Fibroblast of skin of left quadriceps (primary cell): ENCODE measurements around the gene LGR4.
"Not testable (repeated sequence)": the region's sequence is repeated elsewhere in the genome, so short reads cannot be mapped to it uniquely, and the experiment has no call there.

Experiments used
- DNase-seq, 2 experiments: peaks; one replicate each; pipeline ENCODE4 v3.0.0-alpha.2; 2013; ENCODE audit warnings: low read depth in 2 of 2

LGR4 gene

GRCh38 chr11:27459191-27459590 is 13.4 kb downstream of the LGR4 start:
- no peak for DNase-seq

- DNase-seq: no peak
These were observed 14.4 kb downstream of the LGR4 start for GRCh38 chr11:27458182-27458581.

DNA sequence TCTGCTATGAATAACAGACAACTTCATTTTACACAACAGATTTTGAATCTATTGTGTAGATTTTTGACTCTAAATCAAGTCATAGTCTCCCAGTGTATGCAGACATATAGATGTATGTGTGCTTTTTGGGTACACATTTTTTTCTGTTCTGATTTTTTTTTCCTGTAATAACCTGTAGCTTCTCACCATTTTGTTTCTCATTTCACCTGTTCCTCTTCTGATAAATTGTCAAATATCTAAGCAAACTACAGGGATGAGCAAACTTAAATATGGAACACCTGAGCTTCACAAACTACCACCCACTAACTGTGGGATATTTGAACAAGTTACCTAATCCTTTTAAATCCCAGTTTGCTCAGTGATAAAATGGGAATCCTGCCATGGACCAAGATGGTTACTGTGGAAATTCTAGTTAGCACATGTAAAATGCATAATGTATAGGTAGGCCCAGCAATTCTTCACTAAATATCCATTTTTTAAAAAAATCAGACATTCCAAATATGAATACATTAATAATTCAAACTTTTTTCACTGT is 15.7 kb downstream of the LGR4 start:
- DNase-seq: no peak

DNA sequence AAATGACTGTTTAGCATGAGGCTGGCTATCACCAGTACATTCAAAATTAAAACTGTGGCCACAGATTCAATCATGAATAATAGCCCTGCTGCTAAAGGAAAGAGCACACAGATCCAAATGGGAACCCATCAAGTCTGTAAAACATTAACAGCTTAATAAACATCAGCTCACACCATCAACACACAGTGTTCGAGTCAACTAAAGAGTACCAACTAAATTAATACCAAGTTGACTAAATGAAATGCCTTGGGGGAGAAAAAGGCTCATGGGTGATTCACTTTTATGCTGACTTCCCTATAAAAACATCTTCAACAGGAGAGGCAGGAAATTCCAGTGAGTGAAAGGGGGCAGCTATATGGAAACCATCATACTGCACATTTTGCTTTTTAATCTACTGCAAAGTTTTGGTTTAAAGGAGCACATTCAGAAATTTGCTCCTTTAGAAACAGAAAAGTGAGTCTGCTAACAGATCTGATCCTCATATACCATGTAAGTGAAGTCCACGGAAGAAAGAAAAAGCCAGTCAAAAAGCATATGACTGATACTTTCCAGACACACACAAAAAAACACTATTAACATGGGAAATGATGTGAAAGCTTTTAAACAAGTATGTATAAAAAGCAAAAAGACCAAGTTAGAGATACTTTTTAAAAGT is 16.3 kb downstream of the LGR4 start:
- DNase-seq: peak; percentile 39 to 54

GRCh38 chr11:27455667-27456066 is 16.9 kb downstream of the LGR4 start:
- DNase-seq: no peak

DNA sequence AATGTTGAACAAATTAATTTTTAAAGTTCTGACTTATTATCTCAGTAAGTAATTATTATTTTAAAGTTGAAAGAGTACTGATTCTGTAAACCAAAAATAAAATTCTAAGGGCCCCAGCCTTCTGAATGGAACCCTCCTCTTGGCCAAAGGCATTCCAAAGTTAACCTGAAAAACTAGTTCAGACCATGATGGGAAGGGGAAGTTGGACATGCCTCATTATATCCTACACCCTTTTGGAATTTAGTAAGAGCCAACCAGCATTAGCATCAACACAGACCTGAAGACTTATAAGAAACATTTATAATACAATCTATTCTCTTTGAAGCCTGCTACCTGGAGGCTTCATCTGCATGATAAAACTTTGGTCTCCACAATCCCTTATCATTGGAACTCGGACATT is 18.9 kb downstream of the LGR4 start:
- DNase-seq: no peak

- no peak for DNase-seq
These were observed 20.4 kb downstream of the LGR4 start for GRCh38 chr11:27452147-27452546.

GRCh38 chr11:27451244-27451965 is 21.2 kb downstream of the LGR4 start:
- DNase-seq: no peak

- not testable (repeated sequence) for DNase-seq
These were observed 24.4 kb downstream of the LGR4 start for GRCh38 chr11:27448184-27448540.

DNA sequence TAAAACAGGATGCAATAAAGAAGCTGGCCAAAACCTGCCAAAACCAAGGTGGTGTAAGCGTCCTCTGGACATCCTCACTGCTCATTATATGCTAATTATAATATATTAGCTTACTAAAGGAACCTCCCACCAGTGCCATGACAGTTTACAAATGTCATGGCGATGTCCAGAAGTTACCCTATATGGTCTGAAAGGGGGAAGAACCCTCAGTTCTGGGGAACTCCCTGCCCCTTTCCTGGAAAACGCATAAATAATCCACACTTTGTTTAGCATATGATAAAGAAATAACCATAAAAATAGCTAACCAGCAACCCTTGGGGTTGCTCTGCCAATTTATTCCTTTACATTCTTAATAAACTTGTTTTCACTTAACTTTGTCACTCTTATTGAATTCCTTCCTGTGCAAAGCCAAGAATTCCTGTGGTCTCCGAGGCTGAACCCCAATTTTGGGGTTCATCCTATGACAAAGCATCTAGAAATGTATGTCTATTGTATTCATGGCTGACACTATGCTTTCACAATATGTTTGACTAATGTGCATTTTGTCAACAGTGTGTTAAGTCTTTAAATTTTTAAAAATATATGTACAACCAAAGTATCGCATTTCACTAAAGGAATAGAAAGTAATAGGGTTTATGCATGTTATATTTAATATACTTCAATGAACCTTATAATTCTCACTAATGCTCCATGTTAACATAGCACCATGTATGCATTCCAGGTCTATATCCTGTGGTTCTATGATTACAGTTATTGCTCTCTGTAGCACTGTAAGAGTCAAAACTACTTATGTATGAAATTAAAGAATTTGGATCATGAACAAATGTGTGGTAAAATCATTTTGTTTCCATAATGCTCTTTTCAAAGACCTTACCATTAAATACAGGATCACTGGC is 25.1 kb downstream of the LGR4 start:
- peak; percentile 79 to 84 for DNase-seq

DNA sequence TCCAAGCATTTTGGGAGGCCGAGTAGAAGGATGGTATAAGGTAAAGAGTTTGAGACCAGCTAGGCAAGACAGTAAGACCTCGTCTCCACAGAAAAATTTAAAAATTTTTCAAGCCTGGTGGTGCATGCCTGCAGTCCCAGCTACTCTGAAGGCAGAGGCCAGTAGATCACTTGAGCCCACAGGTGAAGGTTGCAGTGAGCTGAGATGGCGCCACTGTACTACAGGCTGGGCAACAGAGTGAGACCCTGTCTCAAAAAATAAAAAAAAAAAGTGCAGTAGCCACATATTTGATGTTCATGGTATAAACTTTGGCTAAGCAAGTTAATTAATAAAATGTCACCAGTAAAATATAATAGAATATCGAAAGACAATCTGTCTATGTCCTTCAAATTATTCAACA is 27.0 kb downstream of the LGR4 start:
- DNase-seq: no peak

GRCh38 chr11:27444801-27445215 is 27.8 kb downstream of the LGR4 start:
- no peak for DNase-seq

- DNase-seq: no peak
These were observed 28.7 kb downstream of the LGR4 start for GRCh38 chr11:27443746-27444507.

DNA sequence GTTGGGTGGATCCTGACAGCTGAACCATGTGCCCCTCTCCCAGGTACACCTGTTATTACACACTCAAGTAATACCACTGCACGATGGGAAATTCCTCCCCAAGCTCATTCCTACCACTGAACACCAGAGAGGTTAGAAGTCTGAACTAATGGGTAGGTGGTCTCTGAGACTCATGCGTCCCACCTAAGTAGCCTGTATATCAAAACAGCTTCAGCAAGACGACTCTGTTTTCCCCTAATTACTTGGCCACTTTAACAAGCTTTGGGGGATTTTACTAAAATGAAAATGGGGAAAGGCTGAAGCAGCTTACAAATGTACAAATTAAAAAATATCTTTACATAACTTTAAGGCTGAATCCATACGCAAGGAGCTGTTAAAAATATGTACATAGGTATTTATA is 29.4 kb downstream of the LGR4 start:
- no peak for DNase-seq

- no peak for DNase-seq
These were observed 32.5 kb downstream of the LGR4 start for GRCh38 chr11:27440090-27440489.

GRCh38 chr11:27438595-27438981 is 34.0 kb downstream of the LGR4 start:
- DNase-seq: no peak

GRCh38 chr11:27437829-27438594 is 34.6 kb downstream of the LGR4 start:
- DNase-seq: no peak

GRCh38 chr11:27436916-27437315 is 35.7 kb downstream of the LGR4 start:
- DNase-seq: no peak

- DNase-seq: no peak
These were observed 38.8 kb downstream of the LGR4 start for GRCh38 chr11:27433742-27434141.

- DNase-seq: no peak
These were observed 40.8 kb downstream of the LGR4 start for GRCh38 chr11:27431808-27432207.
